H1 (cell line): Measurements from ENCODE around the gene MAP3K15. TPM values are rescaled to one million over a fixed set of nuclear protein-coding genes. Genes with fewer than 3 reads are reported as not detected.

ENCODE experiments used
- CTCF ChIA-PET: fragments of 300-600 bp; sonication (Branson Sonifier 250); formaldehyde crosslinking; loops from one replicate; lab custom pipeline; 2021; ENCODE audit not compliant: partially characterized antibody; lab: Charles Lee
- POLR2A ChIA-PET: fragments of 300-600 bp; sonication (Branson Sonifier 250); formaldehyde crosslinking; loops from one replicate; lab custom pipeline; 2021; ENCODE audit warnings: inconsistent platforms; ENCODE audit not compliant: partially characterized antibody; lab: Charles Lee
- DNase-seq, 2 experiments: peaks; one replicate each; pipeline versions ENCODE4 v3.0.0 to v3.0.0-alpha.2; 2010 to 2022; ENCODE audit warnings: low spot score in 2 of 2, low read depth in 1 of 2, mixed read lengths in 1 of 2
- FAIRE-seq: peaks from 2 replicates; lab custom pipeline; 2011; peaks lifted over from hg19 to GRCh38; lab: Jason Lieb, UNC
- H2AFZ ChIP-seq: 2 replicates; pipeline ENCODE4 v1.8.1; 2012; ENCODE audit warnings: low read length, inconsistent platforms
- H2AK5ac ChIP-seq: 2 replicates; pipeline ENCODE4 v1.6.1; 2013; ENCODE audit warnings: low read depth, low read length
- H2BK120ac ChIP-seq: replicated peaks from 2 replicates; pipeline ENCODE3; 2013; ENCODE audit warnings: low read depth, low read length, inconsistent platforms
- H2BK12ac ChIP-seq: 2 replicates; pipeline ENCODE4 v1.6.1; 2013; ENCODE audit warnings: low read depth, low read length
- H2BK15ac ChIP-seq: 2 replicates; pipeline ENCODE4 v1.6.1; 2013; ENCODE audit warnings: low read length
- H2BK20ac ChIP-seq: 2 replicates; pipeline ENCODE4 v1.6.1; 2013; ENCODE audit warnings: low read length
- H2BK5ac ChIP-seq: 2 replicates; pipeline ENCODE4 v1.6.1; 2013; ENCODE audit warnings: low read depth, low read length
- H3K14ac ChIP-seq: 2 replicates; pipeline ENCODE4 v1.6.1; 2013; ENCODE audit warnings: inconsistent platforms; ENCODE audit not compliant: insufficient read length
- H3K18ac ChIP-seq: 2 replicates; pipeline ENCODE4 v1.6.1; 2013; ENCODE audit warnings: low read length; ENCODE audit errors: extremely low read depth
- H3K23ac ChIP-seq: 2 replicates; pipeline ENCODE4 v1.6.1; 2013; ENCODE audit warnings: inconsistent platforms; ENCODE audit not compliant: insufficient read length
- H3K23me2 ChIP-seq: 2 replicates; pipeline ENCODE4 v1.6.1; 2013; ENCODE audit warnings: low read depth, low read length
- H3K27ac ChIP-seq: 2 replicates; pipeline ENCODE4 v1.6.1; 2011; ENCODE audit warnings: low read depth, low read length, inconsistent platforms
- H3K27me3 ChIP-seq, 4 experiments: replicated peaks in 1 of 4; 1 replicate in 1 of 4; 2 replicates in 3 of 4; pipeline versions ENCODE4 v1.6.1 to v1.8.1; 2011 to 2013; ENCODE audit warnings: low read length in 3 of 4, mild to moderate bottlenecking in 3 of 4, inconsistent platforms in 2 of 4, mixed read lengths in 2 of 4, moderate library complexity in 1 of 4; ENCODE audit not compliant: control insufficient read depth in 3 of 4, insufficient read depth in 3 of 4; ENCODE audit errors: extremely low read depth in 1 of 4
- H3K36me3 ChIP-seq, 4 experiments: 2 replicates each; pipeline versions ENCODE4 v1.6.1 to v1.8.1; 2011 to 2013; ENCODE audit warnings: mild to moderate bottlenecking in 4 of 4, low read length in 3 of 4, moderate library complexity in 2 of 4, control low read depth in 1 of 4, inconsistent platforms in 1 of 4; ENCODE audit not compliant: insufficient read depth in 4 of 4, control insufficient read depth in 2 of 4
- H3K4ac ChIP-seq: replicated peaks from 2 replicates; pipeline ENCODE3; 2013; ENCODE audit warnings: low read length, low read depth, mixed read lengths, inconsistent platforms; ENCODE audit not compliant: insufficient read length
- H3K4me1 ChIP-seq, 4 experiments: replicated peaks in 1 of 4; 1 replicate in 1 of 4; 2 replicates in 3 of 4; pipeline versions ENCODE4 v1.6.1 to v1.8.1; 2011 to 2013; ENCODE audit warnings: low read length in 3 of 4, inconsistent platforms in 2 of 4, mixed read lengths in 1 of 4; ENCODE audit not compliant: insufficient read depth in 4 of 4, control insufficient read depth in 3 of 4
- H3K4me2 ChIP-seq, 2 experiments: 2 replicates each; pipeline versions ENCODE4 v1.6.1 to v1.8.1; 2011 to 2013; ENCODE audit warnings: low read depth in 2 of 2, low read length in 2 of 2, control low read depth in 1 of 2, inconsistent platforms in 1 of 2, mild to moderate bottlenecking in 1 of 2; ENCODE audit not compliant: insufficient read depth in 1 of 2
- H3K4me3 ChIP-seq, 4 experiments: fragments of 200-600, 300-600 bp in 1 of 4; sonication (generic), shearing (Covaris generic), sonication (Bioruptor Twin) in 1 of 4; 2 replicates each; pipeline versions ENCODE4 v1.5.1 to v1.8.1; 2011 to 2016; ENCODE audit warnings: low read length in 4 of 4, low read depth in 3 of 4, control low read depth in 2 of 4, inconsistent platforms in 2 of 4, mild to moderate bottlenecking in 2 of 4, mixed read lengths in 1 of 4, moderate library complexity in 1 of 4; ENCODE audit not compliant: insufficient read depth in 2 of 4; ENCODE audit errors: extremely low read depth in 1 of 4
- H3K56ac ChIP-seq: replicated peaks from 2 replicates; pipeline ENCODE3; 2013; ENCODE audit warnings: low read depth, mild to moderate bottlenecking, mixed read lengths, low read length, inconsistent platforms; ENCODE audit not compliant: insufficient read length
- H3K79me1 ChIP-seq: 2 replicates; pipeline ENCODE4 v1.6.1; 2013; ENCODE audit warnings: low read depth, low read length, control low read depth
- H3K79me2 ChIP-seq, 2 experiments: 2 replicates each; pipeline versions ENCODE4 v1.6.1 to v1.8.1; 2012 to 2013; ENCODE audit warnings: low read length in 2 of 2, mild to moderate bottlenecking in 2 of 2, inconsistent platforms in 1 of 2; ENCODE audit not compliant: insufficient read depth in 2 of 2, control insufficient read depth in 1 of 2
- H3K9ac ChIP-seq, 4 experiments: replicated peaks in 1 of 4; 1 replicate in 1 of 4; 2 replicates in 3 of 4; pipeline versions ENCODE4 v1.6.1 to v1.8.1; 2011 to 2013; ENCODE audit warnings: low read depth in 3 of 4, low read length in 3 of 4, control low read depth in 2 of 4, mild to moderate bottlenecking in 2 of 4, moderate library complexity in 2 of 4, inconsistent platforms in 1 of 4; ENCODE audit errors: extremely low read depth in 1 of 4
- H3K9me3 ChIP-seq, 2 experiments: 2 replicates each; pipeline versions ENCODE4 v1.6.1 to v1.8.1; 2012 to 2013; ENCODE audit warnings: mild to moderate bottlenecking in 2 of 2, moderate library complexity in 2 of 2, control low read depth in 1 of 2, inconsistent platforms in 1 of 2, low read depth in 1 of 2, low read length in 1 of 2, mixed read lengths in 1 of 2; ENCODE audit not compliant: insufficient read depth in 2 of 2
- H4K20me1 ChIP-seq, 2 experiments: replicated peaks in 1 of 2; 2 replicates each; pipeline versions ENCODE3 to v1.8.1; 2011 to 2013; ENCODE audit warnings: inconsistent platforms in 2 of 2, low read length in 2 of 2, mild to moderate bottlenecking in 1 of 2; ENCODE audit not compliant: insufficient read depth in 2 of 2, control insufficient read depth in 1 of 2
- H4K5ac ChIP-seq: 2 replicates; pipeline ENCODE4 v1.6.1; 2013; ENCODE audit warnings: low read length, low read depth, mixed read lengths, inconsistent platforms; ENCODE audit not compliant: insufficient read length
- H4K8ac ChIP-seq: 2 replicates; pipeline ENCODE4 v1.8.0; 2013; ENCODE audit warnings: mild to moderate bottlenecking, moderate library complexity, low read length, inconsistent platforms; ENCODE audit not compliant: insufficient read depth; ENCODE audit errors: extremely low read depth
- H4K91ac ChIP-seq: replicated peaks from 2 replicates; pipeline ENCODE3; 2013; ENCODE audit warnings: low read length, mixed read lengths, inconsistent platforms; ENCODE audit not compliant: insufficient read length
- ASH2L ChIP-seq: fragments of 200-600, 300-600 bp; sonication (generic); IDR thresholded peaks from one replicate; pipeline ENCODE4 v1.7.1; 2017; ENCODE audit warnings: low read length
- BRCA1 ChIP-seq: IDR thresholded peaks from 2 replicates; pipeline ENCODE4 v1.6.1; 2012; ENCODE audit warnings: low read depth, low read length, improper control_type of control experiment
- CBX5 ChIP-seq: fragments of 300-800, 300-1000 bp; sonication (generic); IDR thresholded peaks from 2 replicates; pipeline ENCODE4 v1.7.1; 2016; ENCODE audit warnings: antibody characterized with exemption, low read length, low read depth
- FOSL1 ChIP-seq: IDR thresholded peaks from 2 replicates; pipeline ENCODE4 v1.6.1; 2011; ENCODE audit warnings: mild to moderate bottlenecking, low read depth, low read length, moderate library complexity; ENCODE audit not compliant: insufficient read depth
- HDAC2 ChIP-seq, 2 experiments: fragments of 300-600 bp in 1 of 2; sonication (generic) in 1 of 2; IDR thresholded peaks; 2 replicates each; pipeline ENCODE4 v1.6.1; 2011 to 2012; ENCODE audit warnings: low read depth in 2 of 2, low read length in 2 of 2, mild to moderate bottlenecking in 2 of 2, moderate library complexity in 2 of 2, borderline replicate concordance in 1 of 2, inconsistent platforms in 1 of 2
- NRF1 ChIP-seq: IDR thresholded peaks from 2 replicates; pipeline ENCODE4 v1.6.1; 2011; ENCODE audit warnings: mild to moderate bottlenecking, low read depth, low read length, improper control_type of control experiment
- PHF8 ChIP-seq: fragments of 200-600 bp; sonication (generic); conservative IDR thresholded peaks from 2 replicates; pipeline ENCODE4 v1.7.1; 2012; ENCODE audit warnings: low read depth, mild to moderate bottlenecking, inconsistent platforms, low read length, moderate library complexity
- POLR2A ChIP-seq, 2 experiments: IDR thresholded peaks; 1 replicate in 1 of 2; 2 replicates in 1 of 2; pipeline ENCODE4 v1.6.1; 2011; ENCODE audit warnings: low read depth in 2 of 2, low read length in 2 of 2, mild to moderate bottlenecking in 2 of 2; ENCODE audit errors: control extremely low read depth in 1 of 2
- POU5F1 ChIP-seq: IDR thresholded peaks from 2 replicates; pipeline ENCODE4 v1.6.1; 2011; ENCODE audit warnings: low read depth, mild to moderate bottlenecking, low read length, moderate library complexity
- SAP30 ChIP-seq: fragments of 300-600 bp; sonication (generic); IDR thresholded peaks from 2 replicates; pipeline ENCODE4 v1.7.1; 2012; ENCODE audit warnings: low read length, moderate library complexity, mild to moderate bottlenecking, inconsistent platforms; ENCODE audit not compliant: insufficient read depth, insufficient replicate concordance
- SIRT6 ChIP-seq: IDR thresholded peaks from one replicate; pipeline ENCODE4 v1.7.1; 2012; ENCODE audit warnings: low read length, inconsistent platforms
- SIX5 ChIP-seq: IDR thresholded peaks from 2 replicates; pipeline ENCODE4 v1.6.1; 2011; ENCODE audit warnings: mild to moderate bottlenecking, low read depth, low read length
- SP1 ChIP-seq: IDR thresholded peaks from 2 replicates; pipeline ENCODE4 v1.6.1; 2011; ENCODE audit warnings: low read depth, low read length
- TEAD4 ChIP-seq: IDR thresholded peaks from 2 replicates; pipeline ENCODE4 v1.6.1; 2012; ENCODE audit warnings: low read depth, low read length, inconsistent platforms, mixed read lengths
- WGBS, 2 experiments: shearing (Covaris generic) in 1 of 2; methylation state at CpG; one replicate each; pipeline versions ENCODE4 v1.1.6 to v1.1.7; 2013 to 2015; ENCODE audit warnings: low lambda C conversion rate in 2 of 2, mixed read lengths in 2 of 2, inconsistent platforms in 1 of 2, low coverage in 1 of 2, missing lambda C conversion rate in 1 of 2; ENCODE audit not compliant: insufficient replicate concordance in 2 of 2, insufficient coverage in 1 of 2, insufficient read length in 1 of 2; ENCODE audit errors: extremely low coverage in 1 of 2, missing lambda C conversion rate in 1 of 2; 5-methylcytosine and 5-hydroxymethylcytosine counted together
- polyA plus RNA-seq, 7 experiments: library from polyadenylated mRNA; depleted of rRNA in 3 of 7; stranded (reverse) in 5 of 7; unstranded in 2 of 7; fragments of >200 nt in 5 of 7; fragments of 200-250 nt in 2 of 7; gene quantifications; 1 replicate in 5 of 7; 2 replicates in 1 of 7; 4 replicates in 1 of 7; pipeline versions ENCODE4 v1.2.1 to v1.2.3, GENCODE V29; 2011 to 2013; ENCODE audit warnings: missing spikeins in 2 of 7, mixed read lengths in 2 of 7
- total RNA-seq: library from RNA; stranded (reverse); fragmentation: NEBNext Ultra II Directional; extraction: Animal tissue kit (Norgen Biotek cat#: 25700); gene quantifications from 2 replicates; pipeline ENCODE4 v1.2.1, GENCODE V29; 2021
- TF ChIP-seq, protein P1 (sequence below): IDR thresholded peaks from 2 replicates; pipeline ENCODE4 v1.6.1; 2011; ENCODE audit warnings: low read length, improper control_type of control experiment

The MAP3K15 gene
- total and polyA plus RNA-seq, 2 of the 8 experiments (the other 6 are each of a cell fraction or from before 2014, with no cell fraction given) = 1.8 to 2.4 TPM

GRCh38 chrX:19557822-19558221 is 42.5 kb upstream of the MAP3K15 start:
- H2BK12ac ChIP-seq = no peak overlapping the region
- no peaks in the 10 kb centered on the region for H3K9me3 ChIP-seq
- ChIA-PET CTCF (no interaction called here), POLR2A (no interaction called here)
- no peaks in the 10 kb centered on the region for H3K23me2 ChIP-seq
- no peak overlapping the region for H3K23ac ChIP-seq
- H2AFZ ChIP-seq = no peak overlapping the region
- no peak overlapping the region for H3K9ac ChIP-seq
- no peak overlapping the region for H3K56ac ChIP-seq
- no peak overlapping the region for H4K91ac ChIP-seq
- FAIRE-seq (no peak), DNase-seq (no peak)
- H3K27ac ChIP-seq = no peak overlapping the region
- H4K8ac ChIP-seq = no peak overlapping the region
- no peak overlapping the region for H2AK5ac ChIP-seq
- H2BK120ac ChIP-seq = no peak overlapping the region
- no peak overlapping the region for H2BK5ac ChIP-seq
- H3K18ac ChIP-seq = no peak overlapping the region
- H3K79me1 ChIP-seq = no peaks in the 10 kb centered on the region
- H3K79me2 ChIP-seq = no peaks in the 10 kb centered on the region
- no peak overlapping the region for H3K4ac ChIP-seq
- no peak overlapping the region for H3K4me3 ChIP-seq
- no peaks in the 10 kb centered on the region for H3K27me3 ChIP-seq
- H4K20me1 ChIP-seq = no peaks in the 10 kb centered on the region
- H3K36me3 ChIP-seq = no peaks in the 10 kb centered on the region
- H4K5ac ChIP-seq = no peak overlapping the region
- H3K4me1 ChIP-seq = no peaks in the 10 kb centered on the region
- H2BK15ac ChIP-seq = no peak overlapping the region
- H2BK20ac ChIP-seq = no peak overlapping the region
- 75% methylated on average over 2 of the region's 2 CpGs; no CpG with 5 or more reads in 1 of the 2 experiments for WGBS, 2 experiments
- H3K4me2 ChIP-seq = no peak overlapping the region
- no peak overlapping the region for H3K14ac ChIP-seq
- TF ChIP-seq BRCA1 = no peak
- no peak for TF ChIP-seq SAP30
- no peak for TF ChIP-seq SIRT6
- TF ChIP-seq, protein P1, sequence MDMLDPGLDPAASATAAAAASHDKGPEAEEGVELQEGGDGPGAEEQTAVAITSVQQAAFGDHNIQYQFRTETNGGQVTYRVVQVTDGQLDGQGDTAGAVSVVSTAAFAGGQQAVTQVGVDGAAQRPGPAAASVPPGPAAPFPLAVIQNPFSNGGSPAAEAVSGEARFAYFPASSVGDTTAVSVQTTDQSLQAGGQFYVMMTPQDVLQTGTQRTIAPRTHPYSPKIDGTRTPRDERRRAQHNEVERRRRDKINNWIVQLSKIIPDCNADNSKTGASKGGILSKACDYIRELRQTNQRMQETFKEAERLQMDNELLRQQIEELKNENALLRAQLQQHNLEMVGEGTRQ = no peak
- TF ChIP-seq CBX5 = no peak
- no peak for TF ChIP-seq TEAD4
- TF ChIP-seq FOSL1 = no peak
- TF ChIP-seq SIX5 = no peak
- no peak for TF ChIP-seq POLR2A (IDR thresholded peaks at IDR 0.05; ENCODE audit: control extremely low read depth in 1 of 2, low read depth in 2 of 2, low read length in 2 of 2)
- TF ChIP-seq NRF1 = no peak
- no peak for TF ChIP-seq PHF8
- TF ChIP-seq ASH2L = no peak
- TF ChIP-seq POU5F1 = no peak
- TF ChIP-seq HDAC2 (IDR thresholded peaks at IDR 0.05; ENCODE audit: borderline replicate concordance in 1 of 2, low read depth in 2 of 2, low read length in 2 of 2) = no peak
- TF ChIP-seq SP1 = no peak
